Body of pancreas (tissue), 4 donors: ENCODE data around the gene PHOX2A.

ENCODE experiments used
- CTCF ChIP-seq, 7 experiments: fragments of 450-650 bp in 4 of 7; fragments of 200-600 bp in 3 of 7; sonication (generic) in 3 of 7; IDR thresholded peaks; one replicate each; pipeline ENCODE4 v1.5.1; 2016 to 2019; ENCODE audit warnings: antibody characterized with exemption in 7 of 7
- POLR2A ChIP-seq, 3 donors: fragments of 450-650 bp; IDR thresholded peaks; one replicate each; pipeline ENCODE4 v1.6.1; 2016; ENCODE audit warnings: antibody characterized with exemption in 3 of 3, mild to moderate bottlenecking in 2 of 3

- TF ChIP-seq CTCF (IDR thresholded peaks at IDR 0.05) (no peak), POLR2A (IDR thresholded peaks at IDR 0.05) (no peak)
Observed at GRCh38 chr11:72208281-72208680, 35.7 kb downstream of the PHOX2A start.
